ENCODE results near the gene NEUROD6. TPM values are rescaled to one million over a fixed set of nuclear protein-coding genes. Genes with fewer than 3 reads are reported as not detected.

The NEUROD6 gene
- total RNA-seq, 6 experiments from 2014 or later: not detected

DNA sequence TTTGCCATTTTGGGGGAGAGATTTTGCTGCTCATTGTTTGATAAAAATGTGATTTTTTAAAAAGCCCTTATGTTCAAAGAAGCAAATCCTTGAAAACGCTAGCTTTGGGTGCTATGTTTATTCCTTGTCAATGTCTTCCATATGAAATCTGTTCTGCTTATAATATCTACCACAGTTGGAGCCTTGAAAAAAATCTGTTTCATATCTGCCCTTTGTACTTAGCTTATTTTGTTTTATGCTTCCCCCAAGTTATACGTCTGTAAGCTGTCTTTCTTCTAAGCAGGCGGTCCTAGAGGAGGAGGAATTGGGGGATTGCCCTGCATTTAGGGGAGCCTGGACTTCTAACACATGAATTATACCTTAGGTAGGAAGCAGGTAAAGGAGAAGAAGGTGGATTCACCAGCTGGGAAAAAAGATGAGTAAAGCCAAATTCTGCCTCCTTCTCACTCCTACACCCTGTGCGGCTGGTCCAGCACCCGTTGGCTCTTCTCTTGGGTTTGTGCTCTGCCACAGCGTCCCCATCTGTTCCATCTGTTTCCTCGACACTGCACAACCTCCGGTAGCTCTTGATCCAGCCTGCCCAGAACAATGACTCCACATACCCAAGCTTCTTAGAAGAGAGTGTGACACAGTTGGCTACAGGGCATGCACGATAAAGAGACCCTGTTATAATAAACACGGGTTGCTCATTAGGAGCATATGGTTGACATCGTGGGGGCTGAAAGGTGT is 31.9 kb upstream of the NEUROD6 start:
- TF ChIP-seq POLR2A (IDR thresholded peaks at IDR 0.05): no peak
- TF ChIP-seq, protein P1, sequence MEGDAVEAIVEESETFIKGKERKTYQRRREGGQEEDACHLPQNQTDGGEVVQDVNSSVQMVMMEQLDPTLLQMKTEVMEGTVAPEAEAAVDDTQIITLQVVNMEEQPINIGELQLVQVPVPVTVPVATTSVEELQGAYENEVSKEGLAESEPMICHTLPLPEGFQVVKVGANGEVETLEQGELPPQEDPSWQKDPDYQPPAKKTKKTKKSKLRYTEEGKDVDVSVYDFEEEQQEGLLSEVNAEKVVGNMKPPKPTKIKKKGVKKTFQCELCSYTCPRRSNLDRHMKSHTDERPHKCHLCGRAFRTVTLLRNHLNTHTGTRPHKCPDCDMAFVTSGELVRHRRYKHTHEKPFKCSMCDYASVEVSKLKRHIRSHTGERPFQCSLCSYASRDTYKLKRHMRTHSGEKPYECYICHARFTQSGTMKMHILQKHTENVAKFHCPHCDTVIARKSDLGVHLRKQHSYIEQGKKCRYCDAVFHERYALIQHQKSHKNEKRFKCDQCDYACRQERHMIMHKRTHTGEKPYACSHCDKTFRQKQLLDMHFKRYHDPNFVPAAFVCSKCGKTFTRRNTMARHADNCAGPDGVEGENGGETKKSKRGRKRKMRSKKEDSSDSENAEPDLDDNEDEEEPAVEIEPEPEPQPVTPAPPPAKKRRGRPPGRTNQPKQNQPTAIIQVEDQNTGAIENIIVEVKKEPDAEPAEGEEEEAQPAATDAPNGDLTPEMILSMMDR (IDR thresholded peaks at IDR 0.05): no peak
- Histone ChIP-seq H3K27me3 (no peaks in the 10 kb centered on the region), H3K36me3 (no peaks in the 10 kb centered on the region), H3K9me3 (no peaks in the 10 kb centered on the region), H3K4me3 (no peak overlapping the region), H3K4me1 (no peaks in the 10 kb centered on the region), H3K27ac (no peak overlapping the region)
- no peak for ATAC-seq
- intact Hi-C loops (cut with DNase I): no loop called here
- no peak for DNase-seq
- WGBS (ENCODE audit: insufficient coverage, low coverage, low lambda C conversion rate, missing lambda C conversion rate): 50% methylated on average over 6 of the region's 11 CpGs

- H3K36me3 ChIP-seq: no peaks in the 10 kb centered on the region
- H3K4me1 ChIP-seq: no peaks in the 10 kb centered on the region
- H3K27me3 ChIP-seq: no peaks in the 10 kb centered on the region
- intact Hi-C loops (cut with DNase I): no loop called here
- no peak for ATAC-seq
- no peak overlapping the region for H3K4me3 ChIP-seq
- no peaks in the 10 kb centered on the region for H3K9me3 ChIP-seq
- no peak for TF ChIP-seq POLR2A (IDR thresholded peaks at IDR 0.05)
- TF ChIP-seq, protein P1 (IDR thresholded peaks at IDR 0.05): no peak
- 65% methylated on average over 2 of the region's 2 CpGs for WGBS (ENCODE audit: insufficient coverage, low coverage, low lambda C conversion rate, missing lambda C conversion rate)
- H3K27ac ChIP-seq: no peak overlapping the region
- DNase-seq: no peak
Observed at GRCh38 chr7:31371621-31372020, 31.1 kb upstream of the NEUROD6 start.

GRCh38 chr7:31370609-31371008 is 30.1 kb upstream of the NEUROD6 start:
- ATAC-seq: no peak
- H3K27ac ChIP-seq: no peak overlapping the region
- WGBS (ENCODE audit: insufficient coverage, low coverage, low lambda C conversion rate, missing lambda C conversion rate): 45% methylated on average over 3 of the region's 3 CpGs
- no peaks in the 10 kb centered on the region for H3K27me3 ChIP-seq
- H3K4me1 ChIP-seq: no peaks in the 10 kb centered on the region
- no peak overlapping the region for H3K4me3 ChIP-seq
- H3K9me3 ChIP-seq: no peaks in the 10 kb centered on the region
- no peak for DNase-seq
- H3K36me3 ChIP-seq: no peaks in the 10 kb centered on the region
- intact Hi-C loops (cut with DNase I): no loop called here
- TF ChIP-seq, protein P1 (IDR thresholded peaks at IDR 0.05): no peak
- TF ChIP-seq POLR2A (IDR thresholded peaks at IDR 0.05): no peak

DNA sequence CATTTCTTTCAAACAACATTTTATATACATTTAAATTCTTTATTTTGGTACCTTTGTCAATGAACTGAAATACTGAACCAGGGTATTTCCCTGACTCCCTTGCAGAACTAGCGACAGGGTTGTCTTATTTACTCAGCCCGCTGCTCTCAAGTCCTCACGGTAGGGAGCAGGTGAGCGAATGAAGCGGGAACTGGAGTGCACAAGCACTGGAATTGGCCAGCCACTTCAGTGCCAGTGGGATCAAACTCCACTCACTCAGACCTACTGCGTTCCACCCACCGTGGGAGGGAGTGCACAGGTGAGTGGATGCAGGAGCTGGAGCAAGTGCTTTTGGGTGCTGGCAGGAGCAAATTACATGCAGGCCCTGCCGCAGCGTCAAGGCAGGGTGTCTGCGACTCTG is 28.1 kb upstream of the NEUROD6 start:
- Histone ChIP-seq H3K27ac (no peak overlapping the region), H3K36me3 (no peaks in the 10 kb centered on the region), H3K9me3 (no peaks in the 10 kb centered on the region), H3K27me3 (no peaks in the 10 kb centered on the region), H3K4me3 (no peak overlapping the region), H3K4me1 (no peaks in the 10 kb centered on the region)
- DNase-seq (no peak), ATAC-seq (no peak)
- WGBS (ENCODE audit: insufficient coverage, low coverage, low lambda C conversion rate, missing lambda C conversion rate): 61% methylated on average over 8 of the region's 10 CpGs
- intact Hi-C loops (cut with DNase I): no loop called here
- TF ChIP-seq, protein P1 (IDR thresholded peaks at IDR 0.05): no peak
- TF ChIP-seq POLR2A (IDR thresholded peaks at IDR 0.05): no peak
